Measurements from ENCODE around the gene CCDC88C.

CCDC88C gene

DNA sequence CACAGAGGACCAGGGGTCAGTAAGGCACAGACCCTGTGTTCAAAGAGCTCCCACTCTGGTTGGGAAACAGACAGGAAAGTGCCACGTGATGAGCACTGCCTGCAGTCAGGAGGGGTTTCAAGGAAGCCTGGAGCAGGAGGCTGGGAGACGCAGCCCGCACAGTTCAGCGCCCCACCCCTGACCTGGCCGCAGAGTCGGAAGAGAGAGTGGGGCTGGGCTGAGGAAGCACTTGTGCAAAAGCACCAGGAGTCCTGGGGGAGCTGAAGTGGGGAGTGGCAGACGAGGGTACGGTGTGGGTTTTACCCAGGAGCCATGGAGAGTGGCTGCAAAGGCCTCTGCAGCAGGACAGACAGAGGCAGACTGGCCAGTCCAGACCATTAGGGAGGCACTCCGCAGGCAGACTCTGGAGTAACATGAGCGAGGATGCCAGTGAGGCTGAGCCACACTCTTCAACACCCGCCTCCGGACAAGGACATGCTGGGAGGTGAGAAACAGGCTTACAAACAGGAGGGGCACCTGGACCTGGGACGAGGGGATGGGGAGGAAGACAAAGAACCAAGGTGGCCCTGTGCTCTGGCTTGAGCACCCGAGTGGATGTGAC, 87.4 kb downstream of the CCDC88C start:
- in situ Hi-C loops (cut with MboI; ENCODE audit: low sequenced_read_pairs, unreplicated experiment): no loop called here
- DNase-seq (ENCODE audit: low spot score): no peak

GRCh38 chr14:91329486-91330014, 88.1 kb downstream of the CCDC88C start:
- TF ChIP-seq CTCF (IDR thresholded peaks at IDR 0.05; ENCODE audit: borderline replicate concordance, control extremely low read depth, extremely low read depth, insufficient read depth, missing control alignments): no peak
- DNase-seq (ENCODE audit: low spot score): no peak
- in situ Hi-C loops (cut with MboI; ENCODE audit: low sequenced_read_pairs, unreplicated experiment): no loop called here

More for the DNA sequence above, 87.4 kb downstream of the CCDC88C start:
- no peak for TF ChIP-seq CTCF (IDR thresholded peaks at IDR 0.05; ENCODE audit: borderline replicate concordance, control extremely low read depth, extremely low read depth, insufficient read depth, missing control alignments)

DNA sequence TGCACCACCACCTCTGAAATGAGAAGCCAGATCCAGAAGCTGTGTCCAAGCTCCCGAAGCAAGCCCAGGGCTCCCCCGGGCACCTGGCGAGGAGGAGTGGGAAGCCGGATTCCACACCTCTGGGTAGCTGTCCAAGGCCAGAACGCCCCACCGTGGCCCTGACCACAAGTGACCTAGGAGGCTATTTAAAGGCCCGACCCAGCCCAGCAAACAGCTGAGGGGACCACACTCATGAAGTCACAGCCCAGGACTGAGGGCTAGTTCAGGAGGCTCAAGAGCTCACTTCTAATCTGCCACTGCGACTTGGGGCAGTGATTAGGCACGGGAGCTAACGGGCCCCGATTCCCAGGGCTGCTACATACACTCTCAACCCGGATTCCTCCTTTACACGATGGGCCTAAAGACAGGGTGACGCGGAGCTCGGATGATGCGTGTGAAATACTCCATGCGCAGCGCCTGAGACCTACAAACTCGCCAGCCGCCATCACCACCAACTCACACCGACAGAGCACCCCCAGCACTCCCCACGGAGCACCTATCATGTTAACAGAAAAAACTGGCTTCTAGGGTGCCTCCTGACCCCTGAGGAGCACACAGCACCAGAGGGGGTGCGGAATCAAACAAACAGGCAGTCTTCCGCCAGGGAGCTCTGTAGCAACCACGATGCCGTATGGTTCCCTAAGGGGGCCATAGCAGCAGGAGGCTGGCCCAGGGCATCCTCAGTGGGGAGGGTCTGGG, 89.1 kb downstream of the CCDC88C start:
- DNase-seq (ENCODE audit: low spot score): no peak
- TF ChIP-seq CTCF (IDR thresholded peaks at IDR 0.05; ENCODE audit: borderline replicate concordance, control extremely low read depth, extremely low read depth, insufficient read depth, missing control alignments): no peak
- in situ Hi-C loops (cut with MboI; ENCODE audit: low sequenced_read_pairs, unreplicated experiment): no loop called here

- in situ Hi-C loops (cut with MboI; ENCODE audit: low sequenced_read_pairs, unreplicated experiment): no loop called here
- no peak for DNase-seq (ENCODE audit: low spot score)
- no peak for TF ChIP-seq CTCF (IDR thresholded peaks at IDR 0.05; ENCODE audit: borderline replicate concordance, control extremely low read depth, extremely low read depth, insufficient read depth, missing control alignments)
Observed at GRCh38 chr14:91327661-91328312, 89.8 kb downstream of the CCDC88C start.

- no peak for TF ChIP-seq CTCF (IDR thresholded peaks at IDR 0.05; ENCODE audit: borderline replicate concordance, control extremely low read depth, extremely low read depth, insufficient read depth, missing control alignments)
- in situ Hi-C loops (cut with MboI; ENCODE audit: low sequenced_read_pairs, unreplicated experiment): no loop called here
- no peak for DNase-seq (ENCODE audit: low spot score)
Observed at GRCh38 chr14:91327250-91327595, 90.4 kb downstream of the CCDC88C start.

- no peak for DNase-seq (ENCODE audit: low spot score)
- in situ Hi-C loops (cut with MboI; ENCODE audit: low sequenced_read_pairs, unreplicated experiment): no loop called here
- no peak for TF ChIP-seq CTCF (IDR thresholded peaks at IDR 0.05; ENCODE audit: borderline replicate concordance, control extremely low read depth, extremely low read depth, insufficient read depth, missing control alignments)
Observed at GRCh38 chr14:91326514-91327249, 90.9 kb downstream of the CCDC88C start.

Measured in GM13976 (cell line).